IMR-90 (cell line): ENCODE results near the gene CAPN7. TPM values are rescaled to one million over a fixed set of nuclear protein-coding genes. Genes with fewer than 3 reads are reported as not detected.

Experiments
- ATAC-seq: fragments of 200-7000 bp; cut with Tn5 transposase; 2 replicates; pipeline ENCODE4 v1.9.1; 2020; ENCODE audit warnings: low read depth, mild to moderate bottlenecking, moderate library complexity
- BruUV-seq: library from RNA; stranded (reverse); fragments of 400-500 nt; replicated peaks from 2 replicates; lab custom pipeline; 2021; lab: Mats Ljungman, UMichigan
- CTCF ChIA-PET: fragments of 300-600 bp; formaldehyde crosslinking; extraction: SDS; loops from one replicate; lab custom pipeline; 2021; ENCODE audit warnings: antibody characterized with exemption; lab: Yijun Ruan, JAX
- POLR2A ChIA-PET: fragments of 300-600 bp; sonication (Branson Sonifier 250); formaldehyde crosslinking; loops from one replicate; lab custom pipeline; 2022; ENCODE audit warnings: antibody characterized with exemption; ENCODE audit not compliant: unreplicated experiment; lab: Charles Lee
- DNase-seq: peaks from one replicate; pipeline ENCODE4 v3.0.0; 2013
- H2AFZ ChIP-seq: replicated peaks from 2 replicates; pipeline ENCODE3; 2013; ENCODE audit warnings: low read length, mild to moderate bottlenecking; ENCODE audit not compliant: poor library complexity
- H2AK5ac ChIP-seq: 2 replicates; pipeline ENCODE4 v1.6.1; 2013; ENCODE audit warnings: low read depth, low read length, inconsistent platforms
- H2AK9ac ChIP-seq: replicated peaks from 2 replicates; pipeline ENCODE3; 2013; ENCODE audit warnings: mild to moderate bottlenecking, low read depth, low read length, moderate library complexity; ENCODE audit not compliant: poor library complexity
- H2BK120ac ChIP-seq: 2 replicates; pipeline ENCODE4 v1.6.1; 2013; ENCODE audit warnings: low read depth, low read length, inconsistent platforms
- H2BK15ac ChIP-seq: 3 replicates; pipeline ENCODE4 v1.6.1; 2013; ENCODE audit warnings: low read depth, low read length, inconsistent platforms
- H2BK20ac ChIP-seq: 2 replicates; pipeline ENCODE4 v1.6.1; 2013; ENCODE audit warnings: low read depth, mild to moderate bottlenecking, inconsistent platforms, low read length, moderate library complexity
- H2BK5ac ChIP-seq: 2 replicates; pipeline ENCODE4 v1.6.1; 2013; ENCODE audit warnings: mild to moderate bottlenecking, low read depth, low read length, inconsistent platforms; ENCODE audit not compliant: poor library complexity, severe bottlenecking
- H3K14ac ChIP-seq: replicated peaks from 2 replicates; pipeline ENCODE4 v1.6.1; 2013; ENCODE audit warnings: low read depth, low read length, inconsistent platforms
- H3K18ac ChIP-seq: 2 replicates; pipeline ENCODE4 v1.6.1; 2013; ENCODE audit warnings: low read depth, low read length, control low read depth
- H3K23ac ChIP-seq: 2 replicates; pipeline ENCODE4 v1.6.1; 2013; ENCODE audit warnings: low read depth, low read length, inconsistent platforms
- H3K27ac ChIP-seq: 2 replicates; pipeline ENCODE4 v1.5.1; 2013; ENCODE audit warnings: mild to moderate bottlenecking, control low read depth, low read length; ENCODE audit not compliant: insufficient read depth
- H3K27me3 ChIP-seq: 2 replicates; pipeline ENCODE4 v1.6.1; 2013; ENCODE audit warnings: low read length; ENCODE audit not compliant: control insufficient read depth, insufficient read depth
- H3K36me3 ChIP-seq: 2 replicates; pipeline ENCODE4 v1.6.1; 2013; ENCODE audit warnings: low read length, mixed read lengths; ENCODE audit not compliant: control insufficient read depth, insufficient read depth
- H3K4ac ChIP-seq: 2 replicates; pipeline ENCODE4 v1.6.1; 2013; ENCODE audit warnings: low read depth, low read length, inconsistent platforms
- H3K4me1 ChIP-seq: 2 replicates; pipeline ENCODE4 v1.6.1; 2013; ENCODE audit warnings: low read length, mixed read lengths; ENCODE audit not compliant: control insufficient read depth, insufficient read depth
- H3K4me2 ChIP-seq: 2 replicates; pipeline ENCODE4 v1.6.1; 2013; ENCODE audit warnings: low read depth, mild to moderate bottlenecking, control low read depth, low read length, moderate library complexity
- H3K4me3 ChIP-seq: 2 replicates; pipeline ENCODE4 v1.5.1; 2013; ENCODE audit warnings: low read depth, mild to moderate bottlenecking, control low read depth, low read length, moderate library complexity; ENCODE audit not compliant: insufficient read depth
- H3K56ac ChIP-seq: 2 replicates; pipeline ENCODE4 v1.6.1; 2013; ENCODE audit warnings: low read length, inconsistent platforms; ENCODE audit not compliant: insufficient read depth; ENCODE audit errors: extremely low read depth
- H3K79me1 ChIP-seq, 2 experiments: 2 replicates each; pipeline ENCODE4 v1.6.1; 2013; ENCODE audit warnings: low read length in 2 of 2, inconsistent platforms in 1 of 2, low read depth in 1 of 2
- H3K9ac ChIP-seq: 2 replicates; pipeline ENCODE4 v1.6.1; 2013; ENCODE audit warnings: low read depth, low read length, control low read depth
- H3K9me1 ChIP-seq: 2 replicates; pipeline ENCODE4 v1.6.1; 2013; ENCODE audit warnings: low read length, inconsistent platforms; ENCODE audit not compliant: insufficient read depth
- H3K9me3 ChIP-seq: 2 replicates; pipeline ENCODE4 v1.6.1; 2013; ENCODE audit warnings: low read length; ENCODE audit not compliant: control insufficient read depth, insufficient read depth
- H4K20me1 ChIP-seq: 2 replicates; pipeline ENCODE4 v1.6.1; 2013; ENCODE audit warnings: low read length, inconsistent platforms; ENCODE audit not compliant: insufficient read depth
- H4K5ac ChIP-seq: 2 replicates; pipeline ENCODE4 v1.6.1; 2013; ENCODE audit warnings: mild to moderate bottlenecking, low read depth, low read length, control low read depth
- H4K8ac ChIP-seq, 2 experiments: 2 replicates each; pipeline ENCODE4 v1.6.1; 2013; ENCODE audit warnings: low read depth in 2 of 2, low read length in 2 of 2, control low read depth in 1 of 2, inconsistent platforms in 1 of 2
- H4K91ac ChIP-seq: 2 replicates; pipeline ENCODE4 v1.6.1; 2013; ENCODE audit warnings: low read depth, low read length, inconsistent platforms; ENCODE audit not compliant: insufficient read depth
- BHLHE40 ChIP-seq: fragments of 150-350 bp; IDR thresholded peaks from 2 replicates; pipeline ENCODE4 v1.6.1; 2016; ENCODE audit warnings: mild to moderate bottlenecking, low read depth, low read length
- CEBPB ChIP-seq: IDR thresholded peaks from 2 replicates; pipeline ENCODE4 v1.6.1; 2012; ENCODE audit warnings: low read depth, low read length, improper control_type of control experiment
- CHD1 ChIP-seq: IDR thresholded peaks from 2 replicates; pipeline ENCODE4 v1.6.1; 2012; ENCODE audit warnings: low read depth, low read length, improper control_type of control experiment
- ELK1 ChIP-seq: fragments of 150-350 bp; IDR thresholded peaks from 2 replicates; pipeline ENCODE4 v1.6.1; 2016; ENCODE audit warnings: low read depth, mild to moderate bottlenecking, low read length, moderate library complexity, borderline replicate concordance
- MAZ ChIP-seq: IDR thresholded peaks from 2 replicates; pipeline ENCODE4 v1.6.1; 2012; ENCODE audit warnings: low read depth, mild to moderate bottlenecking, low read length, improper control_type of control experiment, moderate library complexity, borderline replicate concordance
- MXI1 ChIP-seq: IDR thresholded peaks from 2 replicates; pipeline ENCODE4 v1.6.1; 2012; ENCODE audit warnings: low read depth, mild to moderate bottlenecking, low read length, moderate library complexity, borderline replicate concordance
- NFE2L2 ChIP-seq: fragments of 150-350 bp; IDR thresholded peaks from 2 replicates; pipeline ENCODE4 v1.6.1; 2016; ENCODE audit warnings: low read depth, mild to moderate bottlenecking, low read length
- POLR2A ChIP-seq: IDR thresholded peaks from 2 replicates; pipeline ENCODE4 v1.6.1; 2012; ENCODE audit warnings: mild to moderate bottlenecking, low read depth, low read length
- RAD21 ChIP-seq: IDR thresholded peaks from 2 replicates; pipeline ENCODE4 v1.6.1; 2012; ENCODE audit warnings: low read length, improper control_type of control experiment
- RFX5 ChIP-seq: IDR thresholded peaks from 2 replicates; pipeline ENCODE4 v1.8.0; 2012; ENCODE audit warnings: low read depth, mild to moderate bottlenecking, low read length, moderate library complexity
- USF2 ChIP-seq: fragments of 150-350 bp; IDR thresholded peaks from 2 replicates; pipeline ENCODE4 v1.6.1; 2017; ENCODE audit warnings: mild to moderate bottlenecking, antibody characterized with exemption, low read length, low read depth
- WGBS, 2 experiments: methylation state at CpG; one replicate each; pipeline versions ENCODE4 v1.1.5 to v1.1.7; 2013; ENCODE audit warnings: missing lambda C conversion rate in 2 of 2; ENCODE audit not compliant: insufficient read length in 1 of 2; ENCODE audit errors: extremely low coverage in 2 of 2; 5-methylcytosine and 5-hydroxymethylcytosine counted together
- dilution Hi-C: fragments of 300-500 bp; cut with HindIII; formaldehyde crosslinking; loops from one replicate; pipeline ENCODE4 v1.14.3; 2018; ENCODE audit warnings: low sequenced_read_pairs; ENCODE audit not compliant: unreplicated experiment
- in situ Hi-C: fragments of 300-500 bp; cut with MboI; formaldehyde crosslinking; loops from 3 replicates; pipeline ENCODE4 v1.14.3; 2019; ENCODE audit warnings: low sequenced_read_pairs, inconsistent platforms, mixed read lengths
- intact Hi-C: fragments of 100-400 bp; cut with micrococcal nuclease; formaldehyde crosslinking; loops from 2 replicates; pipeline ENCODE4 v1.10.0; 2022
- polyA plus RNA-seq, 3 experiments: library from polyadenylated mRNA; depleted of rRNA; stranded (reverse); fragments of >200 nt; gene quantifications; 2 replicates each; pipeline ENCODE4 v1.2.3, GENCODE V29; 2012; ENCODE audit warnings: low replicate concordance in 1 of 3
- total RNA-seq: library from RNA; depleted of rRNA; stranded (reverse); fragments of >200 nt; gene quantifications from 2 replicates; pipeline ENCODE4 v1.2.3, GENCODE V29; 2012
- TF ChIP-seq, protein P1 (sequence below): conservative IDR thresholded peaks from 2 replicates; pipeline ENCODE4 v1.5.1; 2012; ENCODE audit warnings: mild to moderate bottlenecking, low read depth, low read length, improper control_type of control experiment

CAPN7 gene
- total and polyA plus RNA-seq, 2 of the 4 experiments (the other 2 are of a cell fraction) = 14.5 to 21.3 TPM

DNA sequence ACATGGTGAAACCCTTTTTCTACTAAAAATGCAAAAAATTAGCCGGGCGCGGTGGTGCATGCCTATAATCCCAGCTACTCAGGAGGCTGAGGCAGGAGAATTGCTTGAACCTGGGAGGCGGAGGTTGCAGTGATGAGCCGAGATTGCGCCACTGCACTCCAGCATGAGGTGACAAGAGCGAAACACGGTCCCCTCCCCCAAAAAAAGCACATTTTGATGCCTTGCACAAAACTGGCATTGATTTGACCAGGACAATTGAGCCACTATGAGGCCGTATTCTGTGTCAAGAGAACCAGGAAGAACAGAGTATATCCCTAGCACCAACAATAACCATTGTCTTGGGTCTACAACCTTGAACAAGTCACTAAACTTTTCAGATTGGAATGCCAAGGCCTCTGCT lies 75.8 kb downstream of the CAPN7 start:
- Histone ChIP-seq H2BK15ac (no peak overlapping the region), H3K27ac (no peak overlapping the region), H4K91ac (no peak overlapping the region), H4K20me1 (no peaks in the 10 kb centered on the region), H2BK5ac (no peak overlapping the region), H4K8ac (no peak overlapping the region), H3K79me1 (peaks cover 0 to under 1% of the 10 kb centered on the region in 2 experiments; a peak in 1 of 4 replicates), H3K23ac (no peak overlapping the region), H3K4me2 (no peak overlapping the region), H4K5ac (no peak overlapping the region), H2AK5ac (no peak overlapping the region), H3K9ac (no peak overlapping the region), H3K9me1 (no peaks in the 10 kb centered on the region), H3K14ac (no peak overlapping the region), H2BK120ac (no peak overlapping the region), H2AFZ (no peak overlapping the region), H3K27me3 (no peaks in the 10 kb centered on the region), H3K18ac (no peak overlapping the region), H3K9me3 (no peaks in the 10 kb centered on the region), H2BK20ac (no peak overlapping the region), H3K4me1 (peaks cover under 1% of the 10 kb centered on the region; the same call in 1 of the 2 replicates), H2AK9ac (no peak overlapping the region), H3K4me3 (no peak overlapping the region), H3K4ac (no peak overlapping the region), H3K36me3 (no peaks in the 10 kb centered on the region), H3K56ac (no peak overlapping the region)
- CTCF ChIA-PET = interaction anchor here (1.4 kb wide), 1 partner anchor 14 kb away, joined by 5 read pairs; no protein-coding TSS in a partner anchor
- ATAC-seq = no peak
- in situ Hi-C loops (no loop called here), dilution Hi-C loops (no loop called here), intact Hi-C loops (no loop called here)
- WGBS, 2 experiments = 89% methylated on average over 9 of the region's 9 CpGs; no CpG with 5 or more reads in 1 of the 2 experiments
- DNase-seq = no peak
- no TSS peak for BruUV-seq
- TF ChIP-seq RFX5 (no peak), BHLHE40 (no peak), RAD21 (no peak), CHD1 (no peak), MAZ (no peak), USF2 (no peak), POLR2A (no peak), CEBPB (no peak), ELK1 (no peak), NFE2L2 (no peak), MXI1 (no peak)
- TF ChIP-seq, protein P1, sequence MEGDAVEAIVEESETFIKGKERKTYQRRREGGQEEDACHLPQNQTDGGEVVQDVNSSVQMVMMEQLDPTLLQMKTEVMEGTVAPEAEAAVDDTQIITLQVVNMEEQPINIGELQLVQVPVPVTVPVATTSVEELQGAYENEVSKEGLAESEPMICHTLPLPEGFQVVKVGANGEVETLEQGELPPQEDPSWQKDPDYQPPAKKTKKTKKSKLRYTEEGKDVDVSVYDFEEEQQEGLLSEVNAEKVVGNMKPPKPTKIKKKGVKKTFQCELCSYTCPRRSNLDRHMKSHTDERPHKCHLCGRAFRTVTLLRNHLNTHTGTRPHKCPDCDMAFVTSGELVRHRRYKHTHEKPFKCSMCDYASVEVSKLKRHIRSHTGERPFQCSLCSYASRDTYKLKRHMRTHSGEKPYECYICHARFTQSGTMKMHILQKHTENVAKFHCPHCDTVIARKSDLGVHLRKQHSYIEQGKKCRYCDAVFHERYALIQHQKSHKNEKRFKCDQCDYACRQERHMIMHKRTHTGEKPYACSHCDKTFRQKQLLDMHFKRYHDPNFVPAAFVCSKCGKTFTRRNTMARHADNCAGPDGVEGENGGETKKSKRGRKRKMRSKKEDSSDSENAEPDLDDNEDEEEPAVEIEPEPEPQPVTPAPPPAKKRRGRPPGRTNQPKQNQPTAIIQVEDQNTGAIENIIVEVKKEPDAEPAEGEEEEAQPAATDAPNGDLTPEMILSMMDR = no peak
- POLR2A ChIA-PET = no interaction called here
